Astrocyte (in vitro differentiated cells and primary cell): ENCODE data around the gene GNA15.

Experiments
- CTCF ChIP-seq: IDR thresholded peaks from 2 replicates; pipeline ENCODE4 v1.5.1; 2011; ENCODE audit warnings: low read depth, mild to moderate bottlenecking, inconsistent platforms, low read length, moderate library complexity; ENCODE audit not compliant: insufficient read depth
- EZH2 ChIP-seq: IDR thresholded peaks from 2 replicates; pipeline ENCODE4 v1.6.1; 2012; ENCODE audit warnings: mild to moderate bottlenecking, low read length, inconsistent platforms; ENCODE audit not compliant: insufficient read depth

GRCh38 chr19:3099347-3100145 lies 36.3 kb upstream of the GNA15 start:
- no peak for TF ChIP-seq EZH2
- TF ChIP-seq CTCF: no peak
